ENCODE measurements around the gene ATXN7L2. TPM values are rescaled to one million over a fixed set of nuclear protein-coding genes. Genes with fewer than 3 reads are reported as not detected.

ATXN7L2 gene
- total and polyA plus RNA-seq, 2 donors from 2014 or later = 5.7 to 7.3 TPM

- H3K9ac ChIP-seq (ENCODE audit: low read length in 3 of 3) = peak within 1 kb of the TSS in 2 of 3 donors; percentile 10 to 53
- peak within 1 kb of the TSS; percentile 36 to 72 (median 49) for H3K4me3 ChIP-seq (ENCODE audit: low read length in 3 of 3)
- peak within 1 kb of the TSS; percentile 76 to 82 for H3K27ac ChIP-seq (ENCODE audit: low read depth in 2 of 2, low read length in 2 of 2)
- peaks cover 0 to 5% (median 0%) of the 10 kb centered on the region in 3 donors for H3K4me1 ChIP-seq (ENCODE audit: control insufficient read depth in 2 of 3, insufficient read depth in 2 of 3, low read depth in 1 of 3, low read length in 3 of 3)
- H3K36me3 ChIP-seq (ENCODE audit: control insufficient read depth in 2 of 3, insufficient read depth in 3 of 3, low read length in 3 of 3) = no peaks in the 10 kb centered on the region
- intact Hi-C loops (cut with DNase I) = no loop called here
- FAIRE-seq (no peak), DNase-seq (peak; percentile 64 to 89 (median 71))
- no peak for TF ChIP-seq CTCF (IDR thresholded peaks at IDR 0.05; ENCODE audit: borderline replicate concordance, extremely low read depth, insufficient read depth)
- no peaks in the 10 kb centered on the region for H3K9me3 ChIP-seq (ENCODE audit: control insufficient read depth in 2 of 3, insufficient read depth in 1 of 3, low read length in 3 of 3)
- peaks cover 21% of the 10 kb centered on the region for H3K27me3 ChIP-seq (ENCODE audit: control insufficient read depth, insufficient read depth, low read length)
Observed at GRCh38 chr1:109466452-109467300, 17.0 kb upstream of the ATXN7L2 start, which contains the start of gene SYPL2. Gene SYPL2, plus strand, starts transcription at chr1:109466546. Its CDS starts 298 bp downstream, at chr1:109466844.

GRCh38 chr1:109467301-109467777 is 16.4 kb upstream of the ATXN7L2 start:
- peak in 4 of 5 donors; percentile 30 to 60 (median 44) for DNase-seq

GRCh38 chr1:109468061-109468460 is 15.6 kb upstream of the ATXN7L2 start:
- Histone ChIP-seq H3K4me3 (ENCODE audit: low read length in 3 of 3) (peak overlapping the region in 1 of 3 donors; percentile 61), H3K9ac (ENCODE audit: low read length in 3 of 3) (no peak overlapping the region), H3K36me3 (ENCODE audit: control insufficient read depth in 2 of 3, insufficient read depth in 3 of 3, low read length in 3 of 3) (no peaks in the 10 kb centered on the region), H3K27ac (ENCODE audit: low read depth in 2 of 2, low read length in 2 of 2) (no peak overlapping the region), H3K27me3 (ENCODE audit: control insufficient read depth, insufficient read depth, low read length) (peaks cover 19% of the 10 kb centered on the region), H3K4me1 (ENCODE audit: control insufficient read depth in 2 of 3, insufficient read depth in 2 of 3, low read depth in 1 of 3, low read length in 3 of 3) (peaks cover 0 to 5% (median 0%) of the 10 kb centered on the region in 3 donors), H3K9me3 (ENCODE audit: control insufficient read depth in 2 of 3, insufficient read depth in 1 of 3, low read length in 3 of 3) (no peaks in the 10 kb centered on the region)
- DNase-seq (no peak), FAIRE-seq (no peak)
- no peak for TF ChIP-seq CTCF (IDR thresholded peaks at IDR 0.05; ENCODE audit: borderline replicate concordance, extremely low read depth, insufficient read depth)
- intact Hi-C loops (cut with DNase I) = no loop called here

More at GRCh38 chr1:109467301-109467777, 16.4 kb upstream of the ATXN7L2 start:
- H3K9me3 ChIP-seq (ENCODE audit: control insufficient read depth in 2 of 3, insufficient read depth in 1 of 3, low read length in 3 of 3) = no peaks in the 10 kb centered on the region
- intact Hi-C loops (cut with DNase I) = no loop called here
- peak overlapping the region in 1 of 2 donors; percentile 3 for H3K27ac ChIP-seq (ENCODE audit: low read depth in 2 of 2, low read length in 2 of 2)
- FAIRE-seq = no peak
- no peak overlapping the region for H3K9ac ChIP-seq (ENCODE audit: low read length in 3 of 3)
- no peak for TF ChIP-seq CTCF (IDR thresholded peaks at IDR 0.05; ENCODE audit: borderline replicate concordance, extremely low read depth, insufficient read depth)
- peaks cover 21% of the 10 kb centered on the region for H3K27me3 ChIP-seq (ENCODE audit: control insufficient read depth, insufficient read depth, low read length)
- H3K4me1 ChIP-seq (ENCODE audit: control insufficient read depth in 2 of 3, insufficient read depth in 2 of 3, low read depth in 1 of 3, low read length in 3 of 3) = peaks cover 0 to 5% (median 0%) of the 10 kb centered on the region in 3 donors
- no peaks in the 10 kb centered on the region for H3K36me3 ChIP-seq (ENCODE audit: control insufficient read depth in 2 of 3, insufficient read depth in 3 of 3, low read length in 3 of 3)
- H3K4me3 ChIP-seq (ENCODE audit: low read length in 3 of 3) = peak overlapping the region in 2 of 3 donors; percentile 49 to 61
